ENCODE measurements around the gene DTWD2.
"Not testable (repeated sequence)": the region's sequence is repeated elsewhere in the genome, so short reads cannot be mapped to it uniquely, and the experiment has no call there.

The DTWD2 gene

GRCh38 chr5:118946138-118946800 lies 42.1 kb downstream of the DTWD2 start:
- DNase-seq: no peak

DNA sequence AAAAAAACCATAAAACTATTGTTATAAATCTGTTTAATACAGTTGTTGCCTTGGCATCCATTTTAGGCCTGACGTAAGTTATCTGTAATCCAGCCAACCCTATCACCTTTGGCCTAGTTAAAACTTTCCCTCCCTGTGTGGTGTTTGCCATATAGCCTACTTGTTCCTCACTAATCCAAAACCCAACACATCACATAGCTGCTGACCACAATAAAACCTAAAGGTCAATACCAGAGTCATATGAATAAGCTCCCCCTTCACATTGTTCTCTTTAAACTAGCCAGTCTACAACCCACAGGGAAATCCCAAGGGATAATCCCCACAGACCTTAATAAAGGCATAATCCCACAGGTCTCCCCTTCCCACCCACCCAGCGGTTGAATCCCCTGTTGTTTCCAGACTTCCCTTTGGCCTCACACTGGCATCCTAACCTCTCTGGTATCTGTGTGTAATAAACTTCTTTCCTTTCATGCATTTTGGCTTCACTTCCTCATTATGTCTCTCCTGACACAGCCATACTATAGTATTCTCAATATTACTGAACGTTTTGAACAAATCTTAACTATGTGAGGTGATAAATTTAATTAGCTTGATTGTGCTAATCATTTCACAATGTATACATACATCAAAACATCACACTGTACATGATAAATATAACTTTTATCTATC lies 50.8 kb downstream of the DTWD2 start:
- no peak for DNase-seq

- DNase-seq: no peak
Observed at GRCh38 chr5:118933703-118934102, 54.6 kb downstream of the DTWD2 start.

DNA sequence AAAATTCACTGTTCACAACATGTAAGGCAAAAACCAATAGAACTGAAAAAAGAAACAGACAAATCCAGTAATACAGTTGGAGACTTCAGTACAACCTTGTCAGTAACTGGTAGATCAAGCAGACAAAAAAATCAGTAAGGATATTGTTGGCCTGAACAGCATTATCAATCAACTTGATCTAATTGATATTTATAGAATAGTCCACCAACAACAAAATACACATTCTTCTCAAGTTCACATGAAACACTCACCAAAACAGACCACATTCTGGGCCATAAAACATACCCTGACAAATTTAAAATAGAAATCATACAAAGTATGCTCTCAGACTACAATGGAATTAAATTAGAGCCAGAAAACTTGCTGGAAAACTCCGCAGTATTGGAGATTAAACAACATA lies 56.8 kb downstream of the DTWD2 start:
- DNase-seq: no peak

DNA sequence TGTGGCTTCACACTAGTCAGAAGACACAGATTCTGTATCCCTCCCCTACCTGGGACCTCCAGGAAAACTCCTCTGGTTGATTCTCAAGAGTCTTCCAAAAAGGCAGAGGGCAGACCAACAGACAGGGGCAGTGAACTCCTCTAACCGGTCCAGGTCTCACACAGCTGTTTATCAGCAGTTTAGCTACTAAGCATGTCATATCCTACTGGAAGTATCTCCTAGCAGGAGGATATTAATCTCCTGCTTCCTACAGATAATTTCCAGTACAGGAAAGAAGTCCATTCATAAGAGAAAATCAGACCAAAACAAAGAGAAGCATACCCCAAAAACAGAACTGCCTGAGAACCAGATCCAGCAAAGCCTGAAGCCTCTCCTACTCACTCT lies 64.3 kb downstream of the DTWD2 start:
- DNase-seq: no peak

DNA sequence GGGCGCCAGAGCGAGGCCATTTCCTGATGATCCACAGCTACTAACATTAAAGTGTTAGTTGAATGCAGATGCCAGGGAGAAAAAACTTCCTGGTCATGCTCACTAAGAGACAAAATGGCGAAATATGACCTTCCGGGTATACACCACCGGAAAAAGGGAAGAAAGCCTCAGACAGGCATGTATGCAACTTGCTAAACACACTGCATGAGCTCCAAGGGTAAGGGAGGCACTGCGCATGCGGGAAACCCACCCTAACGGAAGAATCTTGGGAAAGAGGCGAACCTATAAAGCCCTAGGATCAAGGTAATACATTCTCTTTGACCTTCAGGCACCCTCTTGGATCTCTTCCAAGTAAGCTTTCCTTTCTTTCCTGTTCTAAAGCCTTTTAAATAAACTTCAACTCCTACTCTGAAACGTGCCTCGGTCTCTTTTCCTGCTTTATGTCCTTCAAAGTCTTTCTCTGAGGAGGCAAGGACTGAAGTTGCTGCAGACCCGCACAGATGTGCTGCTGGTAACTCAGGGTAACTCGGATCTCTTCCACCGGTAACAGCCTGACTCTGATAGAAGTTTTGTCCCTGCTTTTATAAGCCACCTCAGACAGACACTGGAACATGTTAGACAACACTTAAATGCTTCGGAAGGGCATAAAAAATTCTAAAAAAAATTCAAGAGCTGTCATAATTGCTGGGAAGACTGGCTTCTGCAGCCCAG lies 64.9 kb downstream of the DTWD2 start:
- DNase-seq: no peak

DNA sequence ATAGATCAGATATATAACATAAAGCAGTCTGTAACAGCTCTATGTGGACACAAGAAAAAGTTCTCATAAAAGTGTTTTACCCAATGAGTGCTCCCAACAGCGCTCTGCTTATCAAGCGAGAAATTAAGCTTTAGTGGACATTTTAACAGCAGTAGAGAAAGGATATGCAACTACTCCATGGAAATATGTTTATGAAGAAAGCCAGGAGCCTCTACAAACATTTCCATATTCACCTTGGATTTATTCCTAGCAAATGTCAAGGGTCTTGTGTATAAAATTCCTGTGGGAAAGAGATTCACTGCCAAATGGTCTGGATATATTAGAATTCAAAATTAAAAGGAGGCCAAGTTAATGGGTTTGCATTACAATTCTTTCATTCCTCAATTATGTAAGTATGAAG lies 66.5 kb downstream of the DTWD2 start:
- no peak for DNase-seq

GRCh38 chr5:118919016-118919415 lies 69.3 kb downstream of the DTWD2 start:
- DNase-seq: peak; percentile 4

DNA sequence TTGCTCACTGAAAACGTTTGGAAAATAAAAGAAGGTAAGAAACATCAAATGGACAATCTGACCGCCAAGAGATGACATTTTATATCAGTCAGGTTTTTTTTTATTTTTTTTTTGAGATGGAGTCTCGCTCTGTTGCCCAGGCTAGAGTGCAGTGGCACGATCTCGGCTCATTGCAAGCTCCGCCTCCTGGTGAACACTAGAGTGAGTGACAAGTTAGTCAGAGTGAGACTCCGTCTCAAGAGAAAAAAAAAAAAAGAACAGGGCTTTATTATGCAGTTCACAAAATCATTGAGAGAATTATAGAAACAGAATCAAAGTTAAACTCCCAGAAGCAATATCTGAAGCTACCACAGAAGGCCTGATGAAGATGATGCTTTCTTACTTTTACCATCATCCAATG lies 70.1 kb downstream of the DTWD2 start:
- DNase-seq: no peak

DNA sequence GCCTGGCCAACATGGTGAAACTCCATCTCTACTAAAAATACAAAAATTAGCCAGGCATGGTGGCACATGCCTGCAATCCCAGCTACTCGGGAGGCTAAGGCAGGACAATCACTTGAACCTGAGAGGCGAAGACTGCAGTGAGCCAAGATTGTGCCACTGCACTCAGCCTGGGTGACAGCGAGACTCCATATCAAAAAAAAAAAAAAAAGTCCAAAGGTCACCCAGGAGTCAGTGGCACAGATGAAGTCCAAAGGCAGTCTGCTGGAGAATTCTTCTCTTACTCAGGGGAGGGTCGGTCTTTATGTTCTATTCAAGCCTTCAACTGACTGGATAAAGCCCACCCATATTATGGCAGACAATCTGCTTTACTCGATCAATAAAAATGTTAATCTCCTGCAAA lies 80.8 kb downstream of the DTWD2 start:
- DNase-seq: not testable (repeated sequence)

DNA sequence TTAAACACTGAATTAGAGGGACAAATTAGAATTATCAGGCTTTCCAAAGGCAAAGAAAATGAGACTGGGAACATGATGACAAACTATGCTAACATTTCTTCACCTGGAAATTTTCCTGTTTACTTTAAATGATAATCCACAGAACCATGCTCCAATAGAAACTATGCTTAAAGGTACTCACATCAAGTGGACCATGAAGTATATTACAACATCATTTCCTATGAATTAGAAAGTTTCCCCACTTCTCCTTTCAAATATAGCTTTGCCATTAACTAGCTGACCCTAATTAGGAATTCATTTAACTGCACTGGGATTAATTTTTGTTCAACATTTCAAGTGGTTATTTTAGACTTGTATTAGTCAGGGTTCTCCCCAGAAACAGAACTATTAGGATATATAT lies 81.4 kb downstream of the DTWD2 start:
- DNase-seq: no peak

DNA sequence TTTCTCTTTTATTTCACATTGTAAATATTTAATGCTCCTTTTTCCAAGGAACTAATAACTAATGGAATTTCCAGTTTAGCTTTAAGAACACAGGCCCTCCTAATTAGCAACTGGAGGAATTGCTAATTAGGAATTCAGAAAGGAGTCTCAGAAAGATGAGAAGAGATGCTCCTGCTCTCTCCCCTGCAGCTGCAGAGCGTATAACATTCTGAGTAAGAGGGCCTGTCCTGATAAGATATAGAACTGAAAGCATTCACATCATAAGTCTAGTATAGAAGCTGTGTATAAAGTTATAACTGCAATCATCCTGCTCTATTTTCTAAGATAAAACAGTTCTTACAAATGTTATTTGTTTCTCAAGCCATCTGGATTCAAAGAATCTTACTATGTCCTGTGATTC lies 83.2 kb downstream of the DTWD2 start:
- DNase-seq: no peak

GRCh38 chr5:118902656-118903438 lies 85.5 kb downstream of the DTWD2 start:
- DNase-seq: peak; percentile 39

GRCh38 chr5:118894709-118895108 lies 93.6 kb downstream of the DTWD2 start:
- DNase-seq: no peak

DNA sequence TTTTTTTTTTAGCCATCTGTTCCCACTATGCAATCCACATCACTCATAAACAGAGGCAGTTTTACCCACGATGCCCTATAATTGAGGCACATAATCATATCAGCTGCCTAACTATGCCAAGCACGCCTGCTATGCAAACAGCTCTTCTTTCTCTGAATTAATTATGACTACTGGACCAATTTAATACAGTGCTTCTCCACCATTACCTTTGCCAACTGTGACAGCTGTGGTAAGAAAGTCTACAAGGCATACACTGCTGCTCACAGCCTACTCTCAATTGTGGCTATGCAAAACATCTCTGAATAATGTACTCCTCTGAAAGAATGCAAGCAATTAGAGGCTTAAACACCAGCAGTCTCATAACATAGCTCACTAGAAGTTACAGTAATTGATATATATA lies 97.1 kb downstream of the DTWD2 start:
- peak; percentile 83 for DNase-seq

DNA sequence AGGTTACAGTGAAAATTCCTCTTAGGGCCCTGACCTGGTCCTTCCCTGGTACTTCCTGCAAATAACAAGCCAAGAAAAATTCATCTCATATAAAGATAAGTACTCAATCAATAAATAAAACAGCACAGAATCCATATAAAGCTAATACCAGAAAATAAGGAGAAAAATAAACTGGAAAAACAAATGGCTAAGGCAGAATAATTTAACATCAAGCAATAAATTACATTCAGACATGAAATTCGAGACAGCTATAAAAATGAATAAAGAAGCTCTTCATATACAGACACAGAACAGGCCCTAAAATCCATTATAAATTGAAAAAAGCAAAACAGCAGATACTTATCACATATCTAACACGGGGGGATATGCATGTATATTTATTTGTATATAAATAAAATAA lies 99.2 kb downstream of the DTWD2 start:
- no peak for DNase-seq

GRCh38 chr5:118888556-118888955 lies 99.8 kb downstream of the DTWD2 start:
- peak; percentile 5 for DNase-seq

DNA sequence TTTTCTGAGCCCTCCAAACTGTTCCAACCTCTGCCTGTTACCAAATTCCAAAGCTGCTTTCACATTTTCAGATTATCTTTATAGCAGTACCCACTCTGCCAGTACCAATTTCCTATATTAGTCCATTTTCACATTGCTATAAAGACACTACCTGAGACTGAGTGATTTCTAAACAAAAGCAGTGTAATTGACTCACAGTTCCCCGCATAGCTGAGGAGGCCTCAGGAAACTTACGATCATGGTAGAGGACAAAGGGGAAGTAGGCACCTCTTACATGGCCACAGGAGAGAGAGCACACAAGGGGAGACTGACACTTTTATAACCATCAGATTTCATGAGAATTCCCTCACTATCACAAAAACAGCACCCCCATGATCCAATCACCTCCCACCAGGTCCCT lies 105.0 kb downstream of the DTWD2 start:
- DNase-seq: no peak

DNA sequence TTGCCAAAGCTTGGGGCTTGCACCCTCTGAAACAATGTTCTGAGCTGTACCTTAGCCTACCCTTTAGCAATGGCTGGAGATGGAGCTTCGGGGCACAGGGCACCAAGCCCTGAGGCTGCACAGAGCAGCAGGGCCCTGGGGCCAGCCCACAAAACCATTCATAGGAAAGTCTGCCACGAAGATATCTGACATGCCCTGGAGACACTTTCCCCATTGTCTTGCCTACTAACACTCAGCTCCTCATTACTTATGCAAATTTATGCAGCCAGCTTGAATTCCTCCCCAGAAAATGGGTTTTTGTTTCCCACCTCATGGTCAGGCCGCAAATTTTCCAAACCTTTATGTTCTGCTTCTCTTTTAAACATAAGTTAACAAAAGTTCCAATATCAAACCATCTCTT lies 105.7 kb downstream of the DTWD2 start:
- DNase-seq: no peak

GRCh38 chr5:118876852-118877251 lies 111.5 kb downstream of the DTWD2 start:
- DNase-seq: not testable (repeated sequence)

DNA sequence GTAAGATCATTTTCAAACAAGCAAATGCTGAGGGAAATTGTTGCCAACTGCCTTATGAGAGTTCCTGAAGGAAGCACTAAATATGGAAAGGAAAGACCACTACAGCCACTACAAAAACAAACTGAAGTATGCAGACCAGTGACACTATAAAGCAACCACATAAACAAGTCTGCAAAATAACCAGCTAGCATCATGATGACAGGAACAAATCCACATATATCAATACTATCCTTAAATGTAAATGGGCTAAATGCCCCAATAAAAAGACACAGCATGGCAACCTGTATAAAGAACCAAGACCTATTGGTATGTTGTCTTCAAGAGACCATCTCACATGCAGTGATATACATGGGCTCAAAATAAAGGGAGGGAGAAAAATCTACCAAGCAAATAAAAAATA lies 113.2 kb downstream of the DTWD2 start:
- no peak for DNase-seq

DNA sequence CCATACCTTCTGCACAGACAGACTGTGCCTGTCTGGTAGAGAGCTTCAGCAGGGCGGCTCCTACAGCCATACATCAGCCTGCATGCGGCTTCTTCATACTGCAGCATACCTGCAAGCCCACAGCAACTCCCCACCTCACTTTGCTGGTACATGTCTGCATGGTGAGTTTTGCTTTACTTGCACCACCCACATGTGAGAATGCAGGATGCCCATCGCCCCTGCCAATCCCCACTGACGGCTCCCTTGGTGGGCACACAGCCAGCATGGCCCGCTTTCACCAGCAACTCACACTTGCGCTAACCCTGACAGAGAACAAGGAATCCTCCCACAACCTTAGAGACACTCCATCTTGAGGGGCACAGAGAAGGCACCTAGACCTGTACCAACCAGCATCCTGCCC lies 114.9 kb downstream of the DTWD2 start:
- DNase-seq: no peak

- DNase-seq: no peak
Observed at GRCh38 chr5:118863345-118863744, 125.0 kb downstream of the DTWD2 start.

- no peak for DNase-seq
Observed at GRCh38 chr5:118862596-118862995, 125.8 kb downstream of the DTWD2 start.

All from NCI-H2171 treated with DMSO at 0.1 percent for 48 hours (cell line).